Heart right ventricle (tissue), 16 donors: ENCODE data around the gene ZNF776. TPM values are rescaled to one million over a fixed set of nuclear protein-coding genes. Genes with fewer than 3 reads are reported as not detected.

Experiments
- ATAC-seq, 8 donors: fragments of 200-7000 bp; cut with Tn5 transposase; one replicate each; pipeline ENCODE4 v1.9.1; 2020; ENCODE audit warnings: mild to moderate bottlenecking in 8 of 8, moderate library complexity in 8 of 8, moderate number of reproducible peaks in 1 of 8
- DNase-seq, 2 donors: peaks; one replicate each; pipeline ENCODE4 v3.0.0-alpha.2; 2020
- H3K27ac ChIP-seq, 10 donors: fragments of 200-600 bp; sonication (generic) in 2 of 10; one replicate each; pipeline versions ENCODE4 v1.5.0 to v1.8.0; 2020 to 2022; ENCODE audit warnings: mild to moderate bottlenecking in 3 of 10
- H3K27me3 ChIP-seq, 7 donors: fragments of 200-600 bp; one replicate each; pipeline ENCODE4 v1.8.0; 2021 to 2022; ENCODE audit warnings: mild to moderate bottlenecking in 2 of 7
- H3K36me3 ChIP-seq, 9 donors: fragments of 200-600 bp; sonication (generic) in 1 of 9; one replicate each; pipeline versions ENCODE4 v1.5.0 to v1.8.0; 2020 to 2022; ENCODE audit warnings: mild to moderate bottlenecking in 2 of 9
- H3K4me1 ChIP-seq, 9 donors: fragments of 200-600 bp; sonication (generic) in 1 of 9; one replicate each; pipeline versions ENCODE4 v1.5.0 to v1.8.0; 2020 to 2022; ENCODE audit warnings: mild to moderate bottlenecking in 4 of 9
- H3K4me3 ChIP-seq, 10 donors: fragments of 200-600 bp; sonication (generic) in 2 of 10; one replicate each; pipeline versions ENCODE4 v1.5.0 to v1.8.0; 2020 to 2022; ENCODE audit warnings: mild to moderate bottlenecking in 7 of 10, moderate library complexity in 2 of 10
- H3K9me3 ChIP-seq, 11 donors: fragments of 200-600 bp in 10 of 11; sonication (generic) in 2 of 11; one replicate each; pipeline versions ENCODE4 v1.5.0 to v1.8.0; 2013 to 2022; ENCODE audit warnings: mild to moderate bottlenecking in 2 of 11, control low read depth in 1 of 11, moderate library complexity in 1 of 11
- whole genome bisulfite sequencing, 2 donors: extraction: QIAGEN DNeasy Blood & Tissue Kit; methylation state at CpG; one replicate each; pipeline ENCODE4 v1.1.7; 2013; ENCODE audit warnings: inconsistent platforms in 1 of 2; 5-methylcytosine and 5-hydroxymethylcytosine counted together
- intact Hi-C, 10 donors: fragments of 100-400 bp; cut with DNase I; formaldehyde crosslinking; loops; one replicate each; pipeline versions ENCODE4 v1.11.1 to v1.14.2; 2022
- polyA plus RNA-seq, 2 donors: library from polyadenylated mRNA; stranded (reverse); fragments of 200-250 nt; gene quantifications; one replicate each; pipeline ENCODE4 v1.2.3, GENCODE V29; 2013
- total RNA-seq, 10 donors: library from RNA; stranded (reverse); fragmentation: NEBNext Ultra II Directional in 3 of 10; extraction: Animal tissue kit (Norgen Biotek cat#: 25700) in 3 of 10; gene quantifications; one replicate each; pipeline versions ENCODE4 v1.2.1 to v1.2.4, GENCODE V29; 2021 to 2023
- TF ChIP-seq, protein P1 (sequence below), 9 donors: fragments of 200-600 bp; sonication (generic) in 2 of 9; IDR thresholded peaks; one replicate each; pipeline versions ENCODE4 v1.5.0 to v1.8.0; 2021 to 2022; ENCODE audit warnings: antibody characterized with exemption in 9 of 9, mild to moderate bottlenecking in 5 of 9, moderate library complexity in 1 of 9
- donor health status: Arrhythmogenic right ventricular cardiomyopathy.
- donor health status: ischemic (EF 13 %, LVEDD 7.1; RV severe dilation, severe dysfunction).
- donor health status: healthy with polysubstance abuse.
- donor health status: DM: no; HTN: yes; CAD: no.
- donor health status: DM: no; HTN: no; CAD: no.
- donor health status: ischemic (EF 25% LVEDD 6.9; RV normal size, moderate dysfunction).
- donor health status: ischemic (EF 25% LVEDD 5.7; RV mildly dilated, moderate dysfunction).
- donor health status: healthy.
- donor health status: DM: yes; HTN: yes; CAD: no.
- donor health status: Ischemic cardiomyopathy.
- donor health status: ischemic (EF 35%, LVEDD 5.7; RV mildly dilated, moderate dysfunction).
- donor health status: nonischemic (EF 11% LVEDD 7.7; RV severe dilation, severe dysfunction).
- donor health status: DM: yes; HTN: yes; CAD: no.
- donor health status: PGD.
- donor health status: ischemic (EF 29% LVEDD 5.4; RV normal size, mild dysfunction).
- donor health status: nonischemic (EF 23%, LVEDD 6.1; RV moderate dilation, normal function).

Gene ZNF776
- total and polyA plus RNA-seq, 12 donors, result 4.1 to 18.0 (median 12.8) TPM

DNA sequence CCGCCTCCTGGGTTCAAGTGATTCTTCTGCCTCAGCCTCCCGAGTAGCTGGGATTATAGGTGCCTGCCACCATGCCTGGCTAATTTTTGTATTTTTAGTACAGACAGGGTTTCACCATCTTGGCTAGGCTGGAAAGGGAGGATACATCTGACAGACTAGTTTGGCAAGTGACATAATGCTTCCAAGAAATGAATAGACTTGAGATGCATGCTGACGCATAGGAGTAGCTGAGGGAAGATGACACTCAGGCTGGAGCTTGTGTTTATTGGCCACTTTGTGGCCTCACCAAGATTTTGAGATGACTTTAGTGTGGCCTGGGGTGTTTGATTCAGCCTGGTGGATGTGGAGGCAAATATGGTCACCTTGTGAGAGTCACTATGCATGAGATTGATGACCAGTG, 26.9 kb downstream of the ZNF776 start:
- H3K36me3 ChIP-seq, result peaks cover 0 to 77% (median 51%) of the 10 kb centered on the region in 9 donors

DNA sequence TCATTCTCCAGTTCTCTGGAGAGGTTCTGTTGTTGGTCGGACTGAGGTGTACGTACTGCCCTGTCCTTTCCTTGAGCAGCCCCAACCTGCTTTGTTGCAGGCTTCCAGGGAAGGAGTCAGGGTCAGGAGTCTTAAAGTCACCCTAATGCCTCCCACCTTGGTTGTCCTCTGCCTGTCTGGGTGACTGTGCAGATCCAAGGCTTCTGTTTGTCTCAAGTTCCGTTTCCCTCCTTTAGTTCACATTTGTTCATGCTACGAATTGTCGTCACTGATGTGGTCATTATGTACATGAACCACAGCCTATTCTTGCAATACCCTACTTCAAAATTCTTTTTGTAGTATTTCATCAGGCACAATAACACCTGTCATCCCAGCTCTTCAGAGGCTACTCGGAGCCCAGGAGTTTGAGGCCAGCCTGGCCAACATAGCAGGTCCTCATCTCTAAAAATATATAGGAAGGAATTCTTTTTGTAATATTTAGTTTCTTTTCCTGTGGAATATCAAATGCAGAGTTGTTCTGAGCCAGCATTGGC, 30.2 kb downstream of the ZNF776 start:
- WGBS, 2 donors, result 77 to 87% methylated on average over 6 of the region's 6 CpGs
- DNase-seq, result no peak
- Histone ChIP-seq H3K27me3 (no peaks in the 10 kb centered on the region), H3K9me3 (peaks cover 0 to 100% (median 38%) of the 10 kb centered on the region in 11 donors), H3K36me3 (peaks cover 7 to 100% (median 77%) of the 10 kb centered on the region in 9 donors), H3K4me3 (no peak overlapping the region), H3K27ac (no peak overlapping the region), H3K4me1 (peaks cover 0 to 27% (median 7%) of the 10 kb centered on the region in 9 donors)
- TF ChIP-seq, protein P1, sequence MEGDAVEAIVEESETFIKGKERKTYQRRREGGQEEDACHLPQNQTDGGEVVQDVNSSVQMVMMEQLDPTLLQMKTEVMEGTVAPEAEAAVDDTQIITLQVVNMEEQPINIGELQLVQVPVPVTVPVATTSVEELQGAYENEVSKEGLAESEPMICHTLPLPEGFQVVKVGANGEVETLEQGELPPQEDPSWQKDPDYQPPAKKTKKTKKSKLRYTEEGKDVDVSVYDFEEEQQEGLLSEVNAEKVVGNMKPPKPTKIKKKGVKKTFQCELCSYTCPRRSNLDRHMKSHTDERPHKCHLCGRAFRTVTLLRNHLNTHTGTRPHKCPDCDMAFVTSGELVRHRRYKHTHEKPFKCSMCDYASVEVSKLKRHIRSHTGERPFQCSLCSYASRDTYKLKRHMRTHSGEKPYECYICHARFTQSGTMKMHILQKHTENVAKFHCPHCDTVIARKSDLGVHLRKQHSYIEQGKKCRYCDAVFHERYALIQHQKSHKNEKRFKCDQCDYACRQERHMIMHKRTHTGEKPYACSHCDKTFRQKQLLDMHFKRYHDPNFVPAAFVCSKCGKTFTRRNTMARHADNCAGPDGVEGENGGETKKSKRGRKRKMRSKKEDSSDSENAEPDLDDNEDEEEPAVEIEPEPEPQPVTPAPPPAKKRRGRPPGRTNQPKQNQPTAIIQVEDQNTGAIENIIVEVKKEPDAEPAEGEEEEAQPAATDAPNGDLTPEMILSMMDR (IDR thresholded peaks at IDR 0.05), result no peak
- intact Hi-C loops, result no loop called here
- ATAC-seq, result no peak

More for the DNA sequence above, 26.9 kb downstream of the ZNF776 start:
- Histone ChIP-seq H3K9me3 (peaks cover 0 to 84% (median 13%) of the 10 kb centered on the region in 11 donors), H3K27ac (no peak overlapping the region), H3K27me3 (no peaks in the 10 kb centered on the region), H3K4me1 (peaks cover 0 to 46% (median 24%) of the 10 kb centered on the region in 9 donors), H3K4me3 (no peak overlapping the region)
- intact Hi-C loops, result no loop called here
- TF ChIP-seq, protein P1 (IDR thresholded peaks at IDR 0.05), result no peak
- WGBS, 2 donors, result 96% methylated on average over 3 of the region's 3 CpGs
- DNase-seq (no peak), ATAC-seq (no peak)

DNA sequence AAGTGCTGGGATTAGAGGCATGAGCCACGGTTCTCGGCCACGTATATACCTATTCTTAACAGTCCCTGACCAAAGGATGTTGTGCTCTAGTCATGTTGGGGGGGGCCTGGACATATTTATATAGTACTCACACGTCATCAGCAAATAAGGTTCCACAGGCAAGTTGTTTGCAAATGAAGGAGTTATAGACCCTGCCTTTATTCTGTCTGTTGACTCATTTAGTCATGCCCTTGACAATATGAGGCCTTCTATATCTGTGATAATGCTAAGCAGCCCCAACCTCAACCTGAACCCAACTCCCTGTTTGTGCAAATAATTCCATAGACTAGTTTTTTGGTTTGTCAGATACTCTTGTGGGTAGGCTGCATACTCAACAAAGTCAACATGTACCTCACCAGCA, 31.7 kb downstream of the ZNF776 start:
- Histone ChIP-seq H3K4me1 (peaks cover 0 to 12% (median 3%) of the 10 kb centered on the region in 9 donors), H3K9me3 (peaks cover 0 to 100% (median 34%) of the 10 kb centered on the region in 11 donors), H3K36me3 (peaks cover 7 to 97% (median 73%) of the 10 kb centered on the region in 9 donors), H3K27me3 (no peaks in the 10 kb centered on the region), H3K27ac (no peak overlapping the region), H3K4me3 (no peak overlapping the region)
- 92 to 96% methylated on average over 4 of the region's 4 CpGs for WGBS, 2 donors
- DNase-seq (no peak), ATAC-seq (no peak)
- TF ChIP-seq, protein P1 (IDR thresholded peaks at IDR 0.05), result no peak
- intact Hi-C loops, result no loop called here

DNA sequence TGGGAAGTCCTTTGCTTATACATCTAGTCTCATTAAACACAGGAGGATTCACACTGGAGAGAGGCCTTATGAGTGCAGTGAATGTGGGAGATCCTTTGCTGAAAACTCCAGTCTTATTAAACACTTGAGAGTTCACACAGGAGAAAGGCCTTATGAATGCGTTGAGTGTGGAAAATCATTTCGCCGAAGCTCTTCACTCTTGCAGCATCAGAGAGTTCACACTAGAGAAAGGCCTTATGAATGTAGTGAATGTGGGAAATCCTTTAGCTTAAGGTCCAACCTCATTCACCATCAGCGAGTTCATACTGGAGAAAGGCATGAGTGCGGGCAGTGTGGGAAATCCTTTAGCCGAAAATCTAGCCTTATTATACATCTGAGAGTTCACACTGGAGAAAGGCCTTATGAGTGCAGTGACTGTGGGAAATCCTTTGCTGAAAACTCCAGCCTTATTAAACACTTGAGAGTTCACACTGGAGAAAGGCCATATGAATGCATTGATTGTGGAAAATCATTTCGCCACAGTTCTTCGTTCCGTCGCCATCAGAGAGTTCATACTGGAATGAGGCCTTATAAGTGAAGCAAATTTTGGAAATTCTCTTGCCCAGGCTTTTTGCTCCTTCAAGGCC, 32.7 kb downstream of the ZNF776 start:
- TF ChIP-seq, protein P1 (IDR thresholded peaks at IDR 0.05), result no peak
- ATAC-seq (no peak), DNase-seq (no peak)
- WGBS, 2 donors, result 97 to 98% methylated on average over 10 of the region's 10 CpGs
- H3K27ac ChIP-seq, result no peak overlapping the region
- intact Hi-C loops, result no loop called here
- no peaks in the 10 kb centered on the region for H3K27me3 ChIP-seq
- peaks cover 0 to 3% (median 0%) of the 10 kb centered on the region in 9 donors for H3K4me1 ChIP-seq
- H3K36me3 ChIP-seq, result peaks cover 7 to 99% (median 69%) of the 10 kb centered on the region in 9 donors
- H3K4me3 ChIP-seq, result no peak overlapping the region
- peaks cover 0 to 100% (median 31%) of the 10 kb centered on the region in 11 donors for H3K9me3 ChIP-seq
